Pancreas (tissue), 10 donors: ENCODE measurements around the gene TCF25. TPM values are rescaled to one million over a fixed set of nuclear protein-coding genes. Genes with fewer than 3 reads are reported as not detected.
"Not testable (repeated sequence)": the region's sequence is repeated elsewhere in the genome, so short reads cannot be mapped to it uniquely, and the experiment has no call there.

Experiments used
- ATAC-seq, 4 donors: fragments of 200-7000 bp; cut with Tn5 transposase; one replicate each; pipeline versions ENCODE4 v1.8.0 to v1.9.1; 2020; ENCODE audit warnings: mild to moderate bottlenecking in 4 of 4, moderate library complexity in 4 of 4
- DNase-seq, 6 donors: peaks; one replicate each; pipeline ENCODE4 v3.0.0-alpha.2; 2020
- FAIRE-seq: peaks from 2 replicates; lab custom pipeline; 2012; peaks lifted over from hg19 to GRCh38; lab: Jason Lieb, UNC
- H3K27ac ChIP-seq, 4 donors: fragments of 200-600 bp; sonication (generic); 1 replicate in 3 of 4; 2 replicates in 1 of 4; pipeline versions ENCODE4 v1.5.0 to v1.8.0; 2020
- H3K27me3 ChIP-seq, 4 donors: fragments of 200-600 bp; one replicate each; pipeline ENCODE4 v1.8.0; 2021
- H3K36me3 ChIP-seq, 3 donors: fragments of 200-600 bp; sonication (generic) in 1 of 3; one replicate each; pipeline versions ENCODE4 v1.5.0 to v1.8.0; 2020 to 2021
- H3K4me1 ChIP-seq, 3 donors: fragments of 200-600 bp; one replicate each; pipeline ENCODE4 v1.8.0; 2021
- H3K4me3 ChIP-seq, 4 donors: fragments of 200-600 bp; sonication (generic) in 2 of 4; one replicate each; pipeline versions ENCODE4 v1.5.0 to v1.8.0; 2020 to 2021
- H3K9me3 ChIP-seq, 4 donors: fragments of 200-600 bp; one replicate each; pipeline ENCODE4 v1.8.0; 2021
- CTCF ChIP-seq, 4 donors: fragments of 200-600 bp; sonication (generic) in 3 of 4; IDR thresholded peaks; one replicate each; pipeline versions ENCODE4 v1.5.0 to v1.8.0; 2021; ENCODE audit warnings: antibody characterized with exemption in 4 of 4
- WGBS, 2 donors: extraction: QIAGEN DNeasy Blood & Tissue Kit; methylation state at CpG; one replicate each; pipeline ENCODE4 v1.1.7; 2013; 5-methylcytosine and 5-hydroxymethylcytosine counted together
- intact Hi-C, 3 donors: fragments of 100-400 bp; cut with DNase I; formaldehyde crosslinking; loops; one replicate each; pipeline versions ENCODE4 v1.11.1 to v1.14.2; 2022
- polyA plus RNA-seq, 2 donors: library from polyadenylated mRNA; stranded (reverse); fragments of 200-250 nt; gene quantifications; one replicate each; pipeline ENCODE4 v1.2.3, GENCODE V29; 2013
- total RNA-seq, 6 donors: library from RNA; stranded (reverse); fragmentation: NEBNext Ultra II Directional in 4 of 6; extraction: Animal tissue kit (Norgen Biotek cat#: 25700) in 4 of 6; gene quantifications; one replicate each; pipeline versions ENCODE4 v1.2.1 to v1.2.4, GENCODE V29; 2021 to 2023
- donor health status: healthy with polysubstance abuse.
- donor health status: DM: no; HTN: no; CAD: no; lungs with moderate emphysema.
- donor health status: DM: no; HTN: no; CAD: no.
- donor health status: control.
- donor health status: control.
- donor health status: Bipolar disorder and iron deficiency.
- donor health status: DM: yes; HTN: yes; CAD: no.
- donor health status: DM: no; HTN: no; CAD: no.
- donor health status: DM: no; HTN: no; CAD: no.
- donor health status: DM: yes; HTN: yes; CAD: no.

Gene TCF25
- total and polyA plus RNA-seq, 8 donors: 81.0 to 250 (median 111) TPM

DNA sequence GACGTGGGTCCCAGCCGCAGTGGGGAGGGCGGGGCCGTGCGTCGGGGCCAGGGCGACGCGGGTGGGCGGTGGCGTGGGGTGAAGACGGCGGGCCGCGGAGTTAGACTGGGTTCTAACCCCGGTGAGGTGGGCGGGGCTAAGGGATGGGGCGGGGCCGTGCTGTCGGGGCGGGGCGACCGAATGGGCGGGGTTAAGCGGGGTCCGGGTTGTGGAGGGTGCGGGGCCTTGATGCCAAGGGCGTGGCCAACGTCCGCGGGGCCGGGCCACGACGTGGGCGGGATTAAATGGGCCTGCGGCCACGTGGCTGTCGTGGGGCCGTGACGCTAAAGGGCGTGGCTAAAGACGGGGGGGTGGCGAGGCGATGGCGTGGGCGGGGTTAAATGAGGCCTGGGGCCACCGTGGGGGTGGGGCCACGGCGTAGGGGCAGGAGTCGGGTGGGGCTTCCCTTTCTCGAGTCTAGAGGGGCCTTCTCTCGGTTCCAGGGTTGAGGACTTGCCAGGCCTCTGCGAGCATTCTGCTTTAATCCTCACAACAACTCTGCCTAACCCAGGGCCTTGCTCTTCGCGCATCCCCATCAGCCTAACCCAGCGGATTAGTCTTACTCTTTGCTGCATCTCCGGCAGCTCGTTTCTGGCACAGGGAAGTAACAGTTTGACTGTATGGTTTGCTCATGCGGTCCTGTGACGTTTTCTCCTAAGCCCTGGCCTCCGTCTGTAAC, 739 bp downstream of the TCF25 start:
- H3K36me3 ChIP-seq: peaks cover 0 to 6% (median 0%) of the 10 kb centered on the region in 3 donors
- no peak for FAIRE-seq

DNA sequence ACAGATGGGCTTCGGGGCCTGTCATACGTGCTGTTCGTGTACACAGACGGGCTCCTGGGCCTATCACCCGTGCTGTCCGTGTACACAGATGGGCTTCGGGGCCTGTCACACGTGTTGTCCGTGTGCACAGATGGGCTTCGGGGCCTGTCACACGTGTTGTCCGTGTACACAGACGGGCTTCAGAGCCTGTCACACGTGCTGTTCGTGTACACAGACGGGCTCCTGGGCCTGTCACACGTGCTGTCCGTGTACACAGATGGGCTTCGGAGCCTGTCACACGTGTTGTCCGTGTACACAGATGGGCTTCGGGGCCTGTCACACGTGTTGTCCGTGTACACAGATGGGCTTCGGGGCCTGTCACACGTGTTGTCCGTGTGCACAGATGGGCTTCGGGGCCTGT, 5.7 kb downstream of the TCF25 start:
- not testable (repeated sequence) for ATAC-seq

More for the DNA sequence above, 739 bp downstream of the TCF25 start:
- peak; percentile 89 to 98 (median 96) for DNase-seq
- 7 to 9% methylated on average over 41 to 61 of the region's 61 CpGs for WGBS, 2 donors
- Histone ChIP-seq H3K9me3 (no peaks in the 10 kb centered on the region), H3K4me1 (peaks cover 4 to 13% (median 4%) of the 10 kb centered on the region in 3 donors), H3K27me3 (no peaks in the 10 kb centered on the region), H3K4me3 (peak overlapping the region; percentile 67 to 93 (median 77)), H3K27ac (peak overlapping the region; percentile 89 to 99 (median 96))
- peak; percentile 86 to 95 (median 88) for ATAC-seq
- intact Hi-C loops: no loop called here
- no peak for TF ChIP-seq CTCF (IDR thresholded peaks at IDR 0.05)

DNA sequence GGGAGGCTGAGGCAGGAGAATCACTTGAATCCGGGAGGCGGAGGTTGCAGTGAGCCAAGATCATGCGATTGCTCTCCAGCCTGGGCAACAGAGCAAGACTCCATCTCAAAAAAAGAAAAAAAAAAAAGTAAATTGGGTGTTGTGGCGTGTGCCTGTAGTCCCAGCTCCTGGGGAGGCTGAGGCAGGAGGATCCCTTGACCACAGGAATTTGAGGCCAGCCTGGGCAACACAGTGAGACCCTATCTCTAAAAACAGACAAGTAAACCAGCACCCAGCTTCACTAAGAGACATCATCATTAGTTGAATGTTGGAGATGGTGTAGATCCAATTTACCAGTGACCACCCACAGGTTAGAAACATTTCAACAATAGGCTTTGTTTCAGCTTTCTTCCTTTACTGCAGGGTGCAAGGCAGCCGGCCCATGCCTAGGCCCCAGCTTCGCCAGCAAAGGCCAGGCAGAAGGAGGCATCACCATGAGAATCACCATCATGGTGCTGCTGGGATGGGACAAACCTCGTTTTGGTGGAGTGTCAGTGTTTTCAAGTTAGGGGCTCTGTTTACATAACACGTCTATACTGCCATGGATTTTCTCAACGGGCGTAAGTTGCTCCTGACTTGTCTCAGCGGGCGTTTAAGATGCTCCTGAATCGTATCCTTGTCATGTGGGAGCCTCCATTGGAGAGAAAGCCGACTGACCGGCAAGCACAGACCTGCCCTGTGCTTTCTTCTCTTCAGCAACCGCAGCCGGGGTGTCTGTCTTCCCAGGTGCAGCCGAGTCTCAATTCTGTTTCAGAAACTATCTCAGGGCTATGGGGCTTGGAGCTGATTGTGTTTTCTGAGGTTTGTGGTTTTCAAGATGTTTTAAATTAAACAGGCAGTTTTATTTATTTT, 7.3 kb downstream of the TCF25 start:
- H3K4me3 ChIP-seq: no peak overlapping the region
- intact Hi-C loops: no loop called here
- no peaks in the 10 kb centered on the region for H3K27me3 ChIP-seq
- DNase-seq (no peak), FAIRE-seq (no peak), ATAC-seq (no peak)
- H3K36me3 ChIP-seq: peaks cover 3 to 27% (median 13%) of the 10 kb centered on the region in 3 donors
- 87% methylated on average over 18 of the region's 18 CpGs for WGBS, 2 donors
- no peaks in the 10 kb centered on the region for H3K9me3 ChIP-seq
- no peak for TF ChIP-seq CTCF (IDR thresholded peaks at IDR 0.05)
- no peak overlapping the region for H3K27ac ChIP-seq
- no peaks in the 10 kb centered on the region for H3K4me1 ChIP-seq

More for the DNA sequence above, 5.7 kb downstream of the TCF25 start:
- H3K4me3 ChIP-seq, DNase-seq, H3K9me3 ChIP-seq, H3K4me1 ChIP-seq, H3K27ac ChIP-seq, intact Hi-C loops, H3K27me3 ChIP-seq, FAIRE-seq: not testable (repeated sequence)
- WGBS, 2 donors: 94 to 96% methylated on average over 26 to 28 of the region's 28 CpGs
- H3K36me3 ChIP-seq: peaks cover 3 to 16% (median 6%) of the 10 kb centered on the region in 3 donors

- H3K36me3 ChIP-seq: peaks cover 3 to 34% (median 14%) of the 10 kb centered on the region in 3 donors
- intact Hi-C loops: no loop called here
- TF ChIP-seq CTCF (IDR thresholded peaks at IDR 0.05): no peak
- no peaks in the 10 kb centered on the region for H3K4me1 ChIP-seq
- ATAC-seq (no peak), FAIRE-seq (no peak), DNase-seq (no peak)
- H3K9me3 ChIP-seq: no peaks in the 10 kb centered on the region
- no peak overlapping the region for H3K27ac ChIP-seq
- H3K27me3 ChIP-seq: no peaks in the 10 kb centered on the region
- WGBS, 2 donors: 90 to 96% methylated on average over 6 of the region's 6 CpGs
- no peak overlapping the region for H3K4me3 ChIP-seq
Observed at GRCh38 chr16:89881368-89881730, 8.0 kb downstream of the TCF25 start.

- no peak for FAIRE-seq
- no peak overlapping the region for H3K27ac ChIP-seq
- H3K36me3 ChIP-seq: peaks cover 3 to 48% (median 30%) of the 10 kb centered on the region in 3 donors
- 89 to 90% methylated on average over 28 of the region's 28 CpGs for WGBS, 2 donors
- no peak for DNase-seq
- no peaks in the 10 kb centered on the region for H3K4me1 ChIP-seq
- intact Hi-C loops: no loop called here
- no peak for ATAC-seq
- no peak overlapping the region for H3K4me3 ChIP-seq
- no peak for TF ChIP-seq CTCF (IDR thresholded peaks at IDR 0.05)
- H3K9me3 ChIP-seq: no peaks in the 10 kb centered on the region
- H3K27me3 ChIP-seq: no peaks in the 10 kb centered on the region
Observed at GRCh38 chr16:89883346-89884040, 10.1 kb downstream of the TCF25 start.
